HUES64 (cell line): Measurements from ENCODE around the gene BCKDK.

ENCODE experiments used
- H3K27ac ChIP-seq: 2 replicates; pipeline ENCODE4 v1.7.0; 2013; ENCODE audit warnings: low read depth, low read length, inconsistent platforms
- H3K27me3 ChIP-seq: 2 replicates; pipeline ENCODE4 v1.6.1; 2013; ENCODE audit warnings: mild to moderate bottlenecking, low read length; ENCODE audit not compliant: insufficient read depth
- H3K36me3 ChIP-seq: 2 replicates; pipeline ENCODE4 v1.6.1; 2013; ENCODE audit warnings: mild to moderate bottlenecking, low read length; ENCODE audit not compliant: insufficient read depth
- H3K4me1 ChIP-seq: 2 replicates; pipeline ENCODE4 v1.6.1; 2013; ENCODE audit warnings: mild to moderate bottlenecking, low read length, moderate library complexity; ENCODE audit not compliant: insufficient read depth
- H3K4me3 ChIP-seq: 2 replicates; pipeline ENCODE4 v1.5.1; 2013; ENCODE audit warnings: mild to moderate bottlenecking, low read length, moderate library complexity
- H3K9ac ChIP-seq: 2 replicates; pipeline ENCODE4 v1.6.1; 2013; ENCODE audit warnings: mild to moderate bottlenecking, low read depth, low read length
- H3K9me3 ChIP-seq: 2 replicates; pipeline ENCODE4 v1.6.1; 2013; ENCODE audit warnings: low read depth, low read length; ENCODE audit not compliant: insufficient read depth
- WGBS: fragments of 150-250, 120-280 bp; methylation state at CpG from one replicate; pipeline ENCODE4 v1.1.7; 2013; ENCODE audit warnings: missing lambda C conversion rate; 5-methylcytosine and 5-hydroxymethylcytosine counted together

Gene BCKDK

GRCh38 chr16:31087481-31087880 is 20.7 kb upstream of the BCKDK start:
- Histone ChIP-seq H3K9me3 (no peaks in the 10 kb centered on the region), H3K4me1 (no peaks in the 10 kb centered on the region), H3K27me3 (no peaks in the 10 kb centered on the region), H3K36me3 (peaks cover 57% of the 10 kb centered on the region), H3K9ac (no peak overlapping the region), H3K27ac (no peak overlapping the region), H3K4me3 (no peak overlapping the region)
- 94% methylated on average over 5 of the region's 8 CpGs for WGBS

GRCh38 chr16:31087971-31088370 is 20.2 kb upstream of the BCKDK start:
- no peak overlapping the region for H3K9ac ChIP-seq
- no peak overlapping the region for H3K4me3 ChIP-seq
- peaks cover 4% of the 10 kb centered on the region; the same call in 1 of the 2 replicates for H3K4me1 ChIP-seq
- H3K9me3 ChIP-seq = no peaks in the 10 kb centered on the region
- WGBS = 89% methylated on average over 5 of the region's 5 CpGs
- H3K27me3 ChIP-seq = no peaks in the 10 kb centered on the region
- H3K36me3 ChIP-seq = peaks cover 53% of the 10 kb centered on the region
- H3K27ac ChIP-seq = no peak overlapping the region

- peaks cover 47% of the 10 kb centered on the region for H3K36me3 ChIP-seq
- H3K9ac ChIP-seq = no peak within 1 kb of the TSS
- H3K27me3 ChIP-seq = no peaks in the 10 kb centered on the region
- peaks cover 4% of the 10 kb centered on the region; the same call in 1 of the 2 replicates for H3K4me1 ChIP-seq
- WGBS = 92% methylated on average over 15 of the region's 15 CpGs
- H3K4me3 ChIP-seq = no peak within 1 kb of the TSS
- H3K9me3 ChIP-seq = no peaks in the 10 kb centered on the region
- no peak within 1 kb of the TSS for H3K27ac ChIP-seq
These were observed 19.6 kb upstream of the BCKDK start, which contains the start of gene PRSS53 for GRCh38 chr16:31088459-31089183. TSS of gene PRSS53 (minus strand) at chr16:31088943. CDS start at chr16:31088809, 134 bp downstream.

- 98% methylated on average over 8 of the region's 8 CpGs for WGBS
- Histone ChIP-seq H3K9ac (no peak overlapping the region), H3K27me3 (no peaks in the 10 kb centered on the region), H3K27ac (no peak overlapping the region), H3K36me3 (peaks cover 42% of the 10 kb centered on the region), H3K4me1 (peaks cover 4% of the 10 kb centered on the region; the same call in 1 of the 2 replicates), H3K4me3 (no peak overlapping the region), H3K9me3 (no peaks in the 10 kb centered on the region)
These were observed 19.0 kb upstream of the BCKDK start for GRCh38 chr16:31089199-31089598.

GRCh38 chr16:31090540-31090939 is 17.6 kb upstream of the BCKDK start:
- H3K27me3 ChIP-seq = no peaks in the 10 kb centered on the region
- H3K4me3 ChIP-seq = no peak overlapping the region
- no peak overlapping the region for H3K27ac ChIP-seq
- H3K9ac ChIP-seq = no peak overlapping the region
- 87% methylated on average over 2 of the region's 2 CpGs for WGBS
- peaks cover 36% of the 10 kb centered on the region for H3K36me3 ChIP-seq
- peaks cover 4% of the 10 kb centered on the region; the same call in 1 of the 2 replicates for H3K4me1 ChIP-seq
- no peaks in the 10 kb centered on the region for H3K9me3 ChIP-seq

GRCh38 chr16:31092330-31092729 is 15.9 kb upstream of the BCKDK start:
- no peaks in the 10 kb centered on the region for H3K9me3 ChIP-seq
- peaks cover 30% of the 10 kb centered on the region for H3K36me3 ChIP-seq
- 94% methylated on average over 5 of the region's 5 CpGs for WGBS
- H3K4me1 ChIP-seq = peaks cover 4% of the 10 kb centered on the region; the same call in 1 of the 2 replicates
- H3K27ac ChIP-seq = no peak overlapping the region
- no peak overlapping the region for H3K4me3 ChIP-seq
- H3K27me3 ChIP-seq = no peaks in the 10 kb centered on the region
- H3K9ac ChIP-seq = no peak overlapping the region

GRCh38 chr16:31093132-31093703 is 15.0 kb upstream of the BCKDK start:
- peak overlapping the region; percentile 79 for H3K4me3 ChIP-seq
- H3K4me1 ChIP-seq = peaks cover 4% of the 10 kb centered on the region; the same call in 1 of the 2 replicates
- peaks cover 30% of the 10 kb centered on the region for H3K36me3 ChIP-seq
- WGBS = 16% methylated on average over 16 of the region's 17 CpGs
- H3K27me3 ChIP-seq = no peaks in the 10 kb centered on the region
- peak overlapping the region; percentile 83 for H3K9ac ChIP-seq
- H3K9me3 ChIP-seq = no peaks in the 10 kb centered on the region
- H3K27ac ChIP-seq = no peak overlapping the region

- H3K9ac ChIP-seq = peak overlapping the region; percentile 83
- WGBS = under 1% methylated on average over 20 of the region's 20 CpGs
- peaks cover 4% of the 10 kb centered on the region; the same call in 1 of the 2 replicates for H3K4me1 ChIP-seq
- H3K27ac ChIP-seq = peak overlapping the region; percentile 88
- H3K36me3 ChIP-seq = peaks cover 26% of the 10 kb centered on the region
- H3K4me3 ChIP-seq = peak overlapping the region; percentile 79
- H3K9me3 ChIP-seq = no peaks in the 10 kb centered on the region
- no peaks in the 10 kb centered on the region for H3K27me3 ChIP-seq
These were observed 14.1 kb upstream of the BCKDK start for GRCh38 chr16:31094088-31094423.

- H3K4me1 ChIP-seq = peaks cover 4% of the 10 kb centered on the region; the same call in 1 of the 2 replicates
- no peaks in the 10 kb centered on the region for H3K27me3 ChIP-seq
- under 1% methylated on average over 69 of the region's 69 CpGs for WGBS
- peak within 1 kb of the TSS; percentile 83 for H3K9ac ChIP-seq
- H3K4me3 ChIP-seq = peak within 1 kb of the TSS; percentile 79
- H3K36me3 ChIP-seq = peaks cover 23% of the 10 kb centered on the region
- no peaks in the 10 kb centered on the region for H3K9me3 ChIP-seq
- H3K27ac ChIP-seq = peak within 1 kb of the TSS; percentile 88
These were observed 13.6 kb upstream of the BCKDK start, which contains the start of gene VKORC1 for GRCh38 chr16:31094424-31095120. TSS of gene VKORC1 (minus strand) at chr16:31094797. CDS start at chr16:31094729, 68 bp downstream.

GRCh38 chr16:31099860-31100638 is 8.1 kb upstream of the BCKDK start:
- H3K4me3 ChIP-seq = no peak overlapping the region
- H3K27me3 ChIP-seq = no peaks in the 10 kb centered on the region
- no peak overlapping the region for H3K27ac ChIP-seq
- H3K36me3 ChIP-seq = no peaks in the 10 kb centered on the region
- H3K9me3 ChIP-seq = no peaks in the 10 kb centered on the region
- 79% methylated on average over 4 of the region's 4 CpGs for WGBS
- no peak overlapping the region for H3K9ac ChIP-seq
- H3K4me1 ChIP-seq = no peaks in the 10 kb centered on the region
